Measurements from ENCODE around the gene HYKK.
"Not testable (repeated sequence)": the region's sequence is repeated elsewhere in the genome, so short reads cannot be mapped to it uniquely, and the experiment has no call there.

HYKK gene

GRCh38 chr15:78542647-78543046 lies 35.3 kb downstream of the HYKK start:
- no peak overlapping the region for H3K4me3 ChIP-seq (ENCODE audit: low read depth, low read length)
- H2AFZ ChIP-seq = no peak overlapping the region
- no peaks in the 10 kb centered on the region for H3K79me2 ChIP-seq
- no peaks in the 10 kb centered on the region for H3K9me3 ChIP-seq (ENCODE audit: control insufficient read depth, low read length)
- no peak overlapping the region for H3K9ac ChIP-seq
- no peaks in the 10 kb centered on the region for H3K4me1 ChIP-seq
- no peaks in the 10 kb centered on the region for H3K36me3 ChIP-seq (ENCODE audit: control insufficient read depth, insufficient read depth, low read length)
- no peak overlapping the region for H3K4me2 ChIP-seq (ENCODE audit: low read length)
- no peak overlapping the region for H3K27ac ChIP-seq
- no peaks in the 10 kb centered on the region for H3K27me3 ChIP-seq (ENCODE audit: control insufficient read depth, insufficient read depth, low read length)
- TF ChIP-seq CTCF (IDR thresholded peaks at IDR 0.05) = no peak

GRCh38 chr15:78550194-78550593 lies 42.8 kb downstream of the HYKK start:
- H3K4me1 ChIP-seq = no peaks in the 10 kb centered on the region
- H3K9ac ChIP-seq = no peak overlapping the region
- no peak for TF ChIP-seq CTCF (IDR thresholded peaks at IDR 0.05)
- H3K27ac ChIP-seq = no peak overlapping the region
- no peaks in the 10 kb centered on the region for H3K79me2 ChIP-seq
- H3K36me3 ChIP-seq (ENCODE audit: control insufficient read depth, insufficient read depth, low read length) = no peaks in the 10 kb centered on the region
- H3K9me3 ChIP-seq (ENCODE audit: control insufficient read depth, low read length) = no peaks in the 10 kb centered on the region
- no peak overlapping the region for H2AFZ ChIP-seq
- no peaks in the 10 kb centered on the region for H3K27me3 ChIP-seq (ENCODE audit: control insufficient read depth, insufficient read depth, low read length)
- no peak overlapping the region for H3K4me2 ChIP-seq (ENCODE audit: low read length)
- H3K4me3 ChIP-seq (ENCODE audit: low read depth, low read length) = no peak overlapping the region

GRCh38 chr15:78550815-78551214 lies 43.4 kb downstream of the HYKK start:
- no peak overlapping the region for H3K9ac ChIP-seq
- no peak overlapping the region for H3K4me3 ChIP-seq (ENCODE audit: low read depth, low read length)
- H3K9me3 ChIP-seq (ENCODE audit: control insufficient read depth, low read length) = no peaks in the 10 kb centered on the region
- no peak for TF ChIP-seq CTCF (IDR thresholded peaks at IDR 0.05)
- no peak overlapping the region for H3K4me2 ChIP-seq (ENCODE audit: low read length)
- no peaks in the 10 kb centered on the region for H3K36me3 ChIP-seq (ENCODE audit: control insufficient read depth, insufficient read depth, low read length)
- H3K27me3 ChIP-seq (ENCODE audit: control insufficient read depth, insufficient read depth, low read length) = no peaks in the 10 kb centered on the region
- no peaks in the 10 kb centered on the region for H3K4me1 ChIP-seq
- no peak overlapping the region for H2AFZ ChIP-seq
- H3K79me2 ChIP-seq = no peaks in the 10 kb centered on the region
- H3K27ac ChIP-seq = no peak overlapping the region

GRCh38 chr15:78551902-78552301 lies 44.5 kb downstream of the HYKK start:
- Histone ChIP-seq H3K27me3 (ENCODE audit: control insufficient read depth, insufficient read depth, low read length) (no peaks in the 10 kb centered on the region), H3K4me1 (no peaks in the 10 kb centered on the region), H2AFZ (no peak overlapping the region), H3K79me2 (no peaks in the 10 kb centered on the region), H3K4me3 (ENCODE audit: low read depth, low read length) (no peak overlapping the region), H3K27ac (no peak overlapping the region), H3K4me2 (ENCODE audit: low read length) (no peak overlapping the region), H3K36me3 (ENCODE audit: control insufficient read depth, insufficient read depth, low read length) (no peaks in the 10 kb centered on the region), H3K9me3 (ENCODE audit: control insufficient read depth, low read length) (no peaks in the 10 kb centered on the region), H3K9ac (no peak overlapping the region)
- TF ChIP-seq CTCF (IDR thresholded peaks at IDR 0.05) = no peak

GRCh38 chr15:78552597-78552996 lies 45.2 kb downstream of the HYKK start:
- no peak overlapping the region for H3K9ac ChIP-seq
- no peak overlapping the region for H3K27ac ChIP-seq
- H3K4me1 ChIP-seq = no peaks in the 10 kb centered on the region
- no peaks in the 10 kb centered on the region for H3K36me3 ChIP-seq (ENCODE audit: control insufficient read depth, insufficient read depth, low read length)
- no peak overlapping the region for H3K4me2 ChIP-seq (ENCODE audit: low read length)
- H3K9me3 ChIP-seq (ENCODE audit: control insufficient read depth, low read length) = no peaks in the 10 kb centered on the region
- H3K27me3 ChIP-seq (ENCODE audit: control insufficient read depth, insufficient read depth, low read length) = no peaks in the 10 kb centered on the region
- TF ChIP-seq CTCF (IDR thresholded peaks at IDR 0.05) = no peak
- H3K4me3 ChIP-seq (ENCODE audit: low read depth, low read length) = no peak overlapping the region
- H2AFZ ChIP-seq = no peak overlapping the region
- no peaks in the 10 kb centered on the region for H3K79me2 ChIP-seq

GRCh38 chr15:78560201-78560600 lies 52.8 kb downstream of the HYKK start:
- H3K4me1 ChIP-seq; H3K4me3 ChIP-seq (ENCODE audit: low read depth, low read length); H3K79me2 ChIP-seq; H3K27ac ChIP-seq; H3K36me3 ChIP-seq (ENCODE audit: control insufficient read depth, insufficient read depth, low read length); H3K9ac ChIP-seq; H3K27me3 ChIP-seq (ENCODE audit: control insufficient read depth, insufficient read depth, low read length); H2AFZ ChIP-seq; H3K4me2 ChIP-seq (ENCODE audit: low read length); H3K9me3 ChIP-seq (ENCODE audit: control insufficient read depth, low read length): not testable (repeated sequence)
